NCI-H748 (cell line): ENCODE measurements around the gene PLCB4.

Experiments
- DNase-seq: peaks from one replicate; lab custom pipeline; 2025; ENCODE audit not compliant: unreplicated experiment; lab: John Stamatoyannopoulos, UW

The PLCB4 gene

GRCh38 chr20:9392892-9393857, 324.3 kb downstream of the PLCB4 start:
- peak; percentile 80 for DNase-seq

DNA sequence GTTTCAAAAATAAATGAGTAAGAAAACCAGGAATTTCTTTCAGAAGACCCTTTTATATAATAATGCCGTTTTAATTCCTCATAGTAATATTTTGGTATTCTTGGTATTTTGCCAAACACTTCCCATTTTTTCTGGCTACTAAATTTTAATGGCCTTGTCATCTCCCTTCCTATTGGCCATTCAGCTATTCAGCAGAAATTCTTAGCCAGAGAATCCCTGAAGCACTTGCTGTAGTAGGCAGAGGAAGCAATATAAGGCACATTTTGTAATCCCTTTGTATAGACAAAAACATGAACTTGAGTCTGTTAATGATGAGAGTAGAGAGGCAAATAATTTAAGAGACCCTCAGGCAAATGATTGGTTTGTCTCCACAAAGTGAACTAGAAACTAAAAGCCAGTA, 327.1 kb downstream of the PLCB4 start:
- DNase-seq: no peak

DNA sequence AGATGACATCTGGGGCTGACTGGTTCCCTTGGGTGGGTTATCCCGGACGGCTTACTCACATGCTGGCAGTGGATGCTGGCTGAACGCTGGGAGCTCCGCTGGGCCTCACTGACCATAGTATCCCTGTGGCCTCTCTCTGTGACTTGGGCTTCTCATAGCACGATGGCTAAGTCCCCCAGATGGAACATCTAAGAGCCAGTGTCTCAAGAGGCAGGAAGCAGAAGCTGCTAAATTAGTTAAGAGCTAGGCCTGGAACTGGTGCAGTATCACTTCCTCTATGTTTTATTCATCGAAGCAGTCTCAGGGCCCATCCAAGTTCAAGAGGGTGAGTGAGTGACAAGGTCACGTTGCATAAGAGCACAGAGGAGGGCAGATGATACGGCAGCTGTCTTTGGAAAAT, 329.0 kb downstream of the PLCB4 start:
- no peak for DNase-seq

- DNase-seq: no peak
Measured at GRCh38 chr20:9398882-9399281, 330.0 kb downstream of the PLCB4 start.

DNA sequence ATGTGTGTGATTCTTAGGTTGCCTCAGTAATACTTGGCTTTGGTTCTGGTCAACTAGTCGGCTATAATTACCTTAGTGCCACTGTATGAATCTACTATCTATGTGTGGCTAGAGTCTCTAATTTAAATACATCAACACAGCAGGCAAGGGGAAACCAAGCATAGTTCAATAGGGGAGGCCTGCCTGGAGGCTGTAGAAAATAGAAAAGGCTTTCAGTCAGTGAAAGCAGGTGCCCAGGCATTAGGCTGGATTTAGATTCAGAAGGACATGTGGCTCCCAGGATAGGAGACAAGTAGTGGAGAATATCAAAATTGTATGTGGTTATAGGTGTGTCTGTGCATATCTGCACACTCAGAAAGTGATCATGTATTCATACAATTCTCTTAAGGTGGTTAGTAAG, 330.4 kb downstream of the PLCB4 start:
- DNase-seq: no peak

DNA sequence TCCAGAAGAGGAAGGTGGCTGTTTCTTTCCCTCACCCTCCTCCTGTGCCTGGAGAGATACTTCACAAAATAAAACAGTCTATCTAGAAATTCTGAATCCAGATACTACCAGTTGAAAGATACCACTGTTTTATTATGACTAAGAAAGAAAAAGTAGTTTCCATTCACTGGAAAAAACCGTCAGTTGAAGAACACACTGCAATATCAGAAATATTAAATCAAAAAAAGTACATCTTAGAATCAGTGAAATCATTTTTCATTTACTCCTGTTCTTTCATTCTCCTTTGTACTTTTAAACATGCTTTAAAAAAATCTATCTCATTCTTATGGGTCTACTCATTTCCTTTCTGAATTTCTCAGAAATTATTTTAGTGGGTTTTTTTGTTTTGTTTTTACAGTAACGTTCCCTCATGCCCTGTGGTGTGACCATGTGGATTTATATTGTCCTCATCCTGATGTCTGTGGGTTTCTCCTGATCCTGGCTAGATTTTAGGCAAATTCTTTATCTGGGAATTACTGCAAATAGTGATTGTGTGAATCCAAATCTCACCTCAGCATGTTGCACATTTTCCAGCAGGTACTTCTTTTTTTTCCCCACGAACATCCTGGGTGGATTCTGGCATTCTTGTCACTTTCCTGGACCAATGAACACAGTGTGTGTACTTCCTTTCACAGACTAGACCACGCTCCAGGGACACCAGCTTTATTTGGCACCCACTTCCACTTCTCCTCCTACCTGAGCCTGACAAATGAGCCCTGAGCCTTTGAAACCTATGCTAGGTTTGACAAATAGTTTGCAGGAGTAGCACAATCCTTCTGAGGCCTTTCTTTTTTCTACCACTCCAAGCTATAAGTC, 331.5 kb downstream of the PLCB4 start:
- no peak for DNase-seq

- no peak for DNase-seq
Measured at GRCh38 chr20:9401371-9401770, 332.5 kb downstream of the PLCB4 start.

DNA sequence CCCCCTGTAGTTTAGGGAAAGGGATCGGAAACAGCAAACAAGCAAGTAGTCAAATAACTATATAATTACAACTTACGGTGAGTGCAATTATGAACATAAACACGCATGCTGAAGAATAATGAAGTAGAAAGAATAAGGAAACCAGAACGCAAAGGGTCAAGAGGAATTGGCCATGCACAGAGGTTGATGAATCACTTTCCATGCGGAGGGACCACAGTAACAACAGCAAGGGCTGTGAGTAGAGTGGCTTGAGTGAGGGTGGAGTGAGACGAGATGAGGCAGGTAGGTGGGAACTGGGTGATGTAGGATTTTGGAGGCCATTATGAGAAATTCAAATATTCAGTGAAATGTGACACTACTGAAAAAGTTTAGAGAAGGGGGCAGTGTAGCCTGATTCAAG, 333.3 kb downstream of the PLCB4 start:
- DNase-seq: peak; percentile 89

DNA sequence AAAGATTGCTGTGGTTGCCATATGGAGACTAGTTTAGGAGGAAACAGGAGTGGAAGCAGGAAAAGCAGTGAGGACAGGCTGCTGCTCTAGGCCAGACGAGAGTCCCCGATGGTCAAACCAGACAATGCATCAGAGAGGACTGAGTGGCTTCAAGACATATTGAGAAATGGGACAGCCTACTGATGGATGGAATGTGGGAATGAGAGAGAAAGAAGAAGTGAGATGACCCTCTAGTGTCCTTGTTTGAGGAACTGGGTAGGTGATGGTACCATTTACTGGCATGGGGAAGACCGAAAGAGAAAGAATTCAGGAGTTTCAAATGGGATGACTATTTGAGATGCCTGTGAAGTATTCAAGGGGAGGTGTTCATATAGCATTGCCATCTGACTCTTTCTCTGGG, 333.7 kb downstream of the PLCB4 start:
- DNase-seq: no peak

- DNase-seq: no peak
Measured at GRCh38 chr20:9403448-9403847, 334.6 kb downstream of the PLCB4 start.

GRCh38 chr20:9407805-9408421, 339.0 kb downstream of the PLCB4 start:
- DNase-seq: peak; percentile 73

DNA sequence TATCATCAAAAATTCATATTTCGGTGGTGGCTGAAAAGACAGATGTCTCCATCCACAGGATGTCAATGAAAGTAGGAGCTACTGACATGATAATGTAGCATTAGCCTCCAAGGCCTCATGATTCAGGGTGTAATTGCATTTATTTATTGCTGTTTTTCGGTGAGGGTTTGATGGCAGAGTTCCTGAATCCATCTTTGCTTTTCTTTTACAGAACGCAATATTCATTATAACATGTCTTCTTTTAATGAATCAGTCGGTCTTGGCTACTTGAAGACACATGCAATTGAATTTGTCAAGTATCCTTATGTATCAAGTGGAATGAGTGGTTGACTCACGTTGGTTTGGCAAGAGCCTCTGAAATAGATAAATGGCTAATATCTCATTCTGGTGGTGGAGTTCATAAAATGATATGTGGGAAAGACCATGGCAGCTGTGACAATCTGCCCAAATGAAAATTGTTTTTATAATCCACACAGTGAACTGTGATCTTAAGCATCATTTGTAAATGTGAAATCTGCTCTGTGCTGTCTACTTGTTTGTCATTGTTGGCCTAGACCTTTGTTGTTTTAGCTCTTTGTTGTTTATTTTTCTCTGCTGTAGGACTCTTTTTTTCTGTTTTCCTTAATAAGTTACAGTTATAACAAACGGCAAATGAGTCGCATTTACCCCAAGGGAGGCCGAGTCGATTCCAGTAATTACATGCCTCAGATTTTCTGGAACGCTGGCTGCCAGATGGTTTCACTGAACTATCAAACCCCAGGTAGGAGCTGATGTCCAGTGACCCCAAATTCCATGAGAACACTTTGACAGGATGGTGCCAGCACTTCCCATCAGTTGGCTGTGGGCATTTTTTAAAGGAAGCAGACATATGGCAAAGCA, 339.8 kb downstream of the PLCB4 start:
- DNase-seq: no peak

GRCh38 chr20:9409352-9409751, 340.5 kb downstream of the PLCB4 start:
- DNase-seq: no peak

DNA sequence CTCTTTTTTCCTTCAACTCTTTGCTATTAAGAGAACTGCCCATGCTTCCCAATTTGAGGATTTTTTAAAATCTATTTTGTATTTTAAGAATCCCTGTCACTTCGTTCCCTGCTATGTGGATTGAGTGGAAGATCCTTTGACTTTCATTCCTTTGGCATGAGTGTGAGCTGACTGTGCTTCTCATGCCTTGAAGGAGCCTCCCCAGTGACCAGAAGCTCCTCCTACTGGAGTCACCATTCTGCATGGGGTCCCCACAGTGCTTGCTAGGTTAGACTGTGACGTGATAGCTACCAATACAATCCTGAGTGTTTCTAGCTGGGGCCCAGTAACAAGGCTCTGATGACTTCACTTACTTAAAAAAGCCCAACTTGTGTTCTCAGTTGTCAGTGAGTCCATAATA, 341.1 kb downstream of the PLCB4 start:
- DNase-seq: no peak

DNA sequence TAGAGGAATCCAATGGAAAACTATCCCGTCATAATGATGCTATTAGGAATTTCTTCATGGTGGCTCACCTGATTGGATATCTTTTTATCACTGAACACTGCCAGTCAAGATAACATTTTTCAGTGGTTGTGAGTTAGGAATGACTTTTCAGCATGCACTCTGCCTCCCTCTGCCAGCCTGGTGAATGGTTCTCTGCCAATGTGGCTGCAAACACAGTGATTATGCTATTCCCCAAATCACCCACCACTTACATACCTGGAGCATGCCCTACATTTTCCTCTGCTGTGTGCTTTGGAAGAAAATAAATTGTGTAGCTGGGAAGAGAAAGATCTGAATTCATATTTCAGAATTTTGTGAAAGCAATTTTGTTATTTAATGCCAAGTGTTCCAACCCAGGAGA, 342.9 kb downstream of the PLCB4 start:
- DNase-seq: no peak

GRCh38 chr20:9412309-9412708, 343.4 kb downstream of the PLCB4 start:
- no peak for DNase-seq

DNA sequence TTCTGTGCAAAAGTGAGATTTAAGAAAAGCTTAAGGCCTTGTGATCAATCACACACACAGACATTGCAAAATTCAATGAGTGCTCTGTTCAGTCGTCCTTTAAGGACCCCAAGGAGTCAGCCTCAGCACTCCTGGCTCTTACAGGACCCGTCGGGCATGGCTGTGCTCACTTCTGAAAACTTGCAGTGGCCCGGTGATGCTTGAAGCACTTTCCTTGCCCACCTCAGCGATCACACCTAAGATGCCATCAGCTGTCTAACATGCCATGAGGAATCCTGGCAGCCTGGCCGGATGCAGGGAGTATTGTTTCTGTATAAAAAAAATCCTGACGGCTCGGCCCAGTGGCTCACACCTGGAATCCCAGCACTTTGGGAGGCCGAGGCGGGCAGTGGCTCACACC, 344.1 kb downstream of the PLCB4 start:
- DNase-seq: no peak

- DNase-seq: no peak
Measured at GRCh38 chr20:9415426-9415825, 346.5 kb downstream of the PLCB4 start.

GRCh38 chr20:9416421-9416820, 347.5 kb downstream of the PLCB4 start:
- no peak for DNase-seq

DNA sequence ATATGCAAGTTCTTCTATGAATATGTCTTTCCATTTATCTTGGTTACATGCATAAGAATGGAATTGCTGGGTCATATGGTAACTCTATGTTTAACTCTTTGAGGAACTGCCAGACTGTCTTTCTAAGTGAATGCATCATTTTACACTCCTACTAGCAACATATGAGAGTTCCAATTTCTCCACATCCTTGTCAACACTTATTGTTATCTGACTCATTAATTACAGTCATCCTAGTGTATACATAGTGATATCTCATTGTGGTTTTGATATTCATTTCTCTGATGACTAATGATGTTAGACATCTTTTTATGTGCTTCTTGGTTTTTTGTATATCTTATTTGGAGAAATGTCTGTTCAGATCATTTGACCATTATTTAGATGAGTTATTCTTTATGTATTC, 348.8 kb downstream of the PLCB4 start:
- DNase-seq: no peak
